HS-27A (cell line): Measurements from ENCODE around the gene TMEM191B.
"Not testable (repeated sequence)": the region's sequence is repeated elsewhere in the genome, so short reads cannot be mapped to it uniquely, and the experiment has no call there.

Experiments
- DNase-seq: peaks from one replicate; pipeline ENCODE4 v3.0.0-alpha.2; 2012; ENCODE audit warnings: low read depth, missing footprints

The TMEM191B gene

GRCh38 chr22:18527752-18528596 lies at the start of gene TMEM191B:
Gene TMEM191B (plus strand): TSS chr22:18527802. CDS start chr22:18527981, 179 bp downstream.
- DNase-seq = not testable (repeated sequence)

GRCh38 chr22:18496227-18496626 lies 31.4 kb upstream of the TMEM191B start:
- not testable (repeated sequence) for DNase-seq

GRCh38 chr22:18511327-18511726 lies 16.3 kb upstream of the TMEM191B start:
- not testable (repeated sequence) for DNase-seq

DNA sequence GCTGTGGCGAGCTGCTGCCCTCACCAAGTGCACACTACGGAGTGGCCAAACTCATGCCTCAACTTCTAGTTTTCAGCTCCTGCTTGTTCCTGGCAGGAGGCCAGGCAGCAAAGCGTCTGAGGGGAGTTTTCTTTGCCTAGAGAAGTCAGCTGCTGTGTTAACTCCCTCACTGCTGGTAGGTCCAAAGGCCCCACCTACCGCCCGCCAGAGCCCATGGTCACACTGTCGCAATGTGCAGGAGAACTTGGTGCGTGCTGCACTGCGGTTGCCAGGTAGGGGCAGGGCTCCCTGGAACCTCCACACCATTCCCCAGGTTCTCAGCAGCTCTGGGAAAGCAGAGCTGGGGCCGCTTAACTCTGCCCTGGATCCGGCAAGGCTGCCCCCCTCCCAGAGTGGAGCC lies 15.2 kb upstream of the TMEM191B start:
- DNase-seq = not testable (repeated sequence)

GRCh38 chr22:18513454-18513853 lies 14.1 kb upstream of the TMEM191B start:
- DNase-seq = not testable (repeated sequence)

DNA sequence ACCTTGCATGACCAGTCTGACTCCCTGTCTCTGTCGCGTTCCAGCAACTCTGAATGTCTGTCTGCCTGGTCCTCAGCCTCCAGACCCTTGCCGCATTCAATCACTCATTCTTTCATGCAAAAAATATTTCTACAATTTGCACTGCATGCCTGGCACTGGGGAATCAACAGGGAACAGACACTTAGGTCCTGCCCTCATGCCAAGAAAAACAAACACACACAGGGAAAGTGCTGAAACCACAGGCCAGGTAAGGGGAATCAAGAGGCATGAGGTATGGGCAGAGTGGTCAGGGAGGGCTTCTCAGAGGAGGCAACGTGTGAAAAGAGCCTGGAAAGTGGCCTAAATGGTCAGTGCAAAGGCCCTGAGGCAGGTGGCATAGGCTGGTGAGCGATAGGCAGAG lies 9.5 kb upstream of the TMEM191B start, which contains the start of gene GGTLC3:
Gene GGTLC3, minus strand, starts transcription at position 101 of the 400 bp plus-strand sequence. CDS start 264 bp downstream, outside the sequence.
- DNase-seq = not testable (repeated sequence)

DNA sequence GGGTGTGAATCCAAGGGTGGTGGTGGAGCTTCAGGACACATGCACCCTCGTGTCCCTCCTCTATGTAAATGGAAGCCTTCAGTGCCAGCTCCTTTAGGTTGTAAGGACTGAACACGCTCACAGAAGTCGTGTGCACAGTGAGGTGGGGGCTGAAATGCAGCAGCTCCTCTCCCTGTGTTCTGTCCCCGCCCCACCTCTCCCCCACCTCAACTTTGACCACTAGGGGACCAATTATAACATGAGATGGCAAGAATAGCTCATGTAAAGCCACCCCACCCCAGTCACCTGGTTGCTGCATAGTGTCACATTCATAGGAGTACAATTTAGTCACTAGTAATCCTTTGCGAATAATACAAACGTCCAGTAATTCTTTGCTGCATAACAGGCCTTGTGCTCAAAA lies 4.8 kb upstream of the TMEM191B start:
- DNase-seq = not testable (repeated sequence)

DNA sequence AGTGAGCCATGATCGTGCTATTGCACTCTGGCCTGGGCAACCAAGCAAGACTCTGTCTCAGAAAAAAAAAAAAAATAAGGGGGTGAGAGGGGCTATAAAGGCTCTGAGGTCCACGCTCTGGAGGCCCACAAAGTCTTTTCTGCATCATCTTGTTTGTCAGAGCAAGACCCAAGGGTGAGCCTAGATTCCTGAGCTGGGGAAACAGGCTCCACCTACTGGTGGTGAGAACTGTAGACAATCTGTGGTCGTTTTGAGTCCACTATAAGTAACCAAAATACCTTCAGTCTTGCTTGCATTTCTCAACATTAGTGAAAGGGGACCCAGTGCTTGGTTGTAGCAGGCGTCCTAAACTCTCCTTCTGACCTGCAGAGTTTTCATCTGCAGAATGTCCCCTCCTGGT lies 4.3 kb upstream of the TMEM191B start:
- DNase-seq = not testable (repeated sequence)

GRCh38 chr22:18528597-18529415 lies 1.2 kb downstream of the TMEM191B start:
- DNase-seq = peak; percentile 8

DNA sequence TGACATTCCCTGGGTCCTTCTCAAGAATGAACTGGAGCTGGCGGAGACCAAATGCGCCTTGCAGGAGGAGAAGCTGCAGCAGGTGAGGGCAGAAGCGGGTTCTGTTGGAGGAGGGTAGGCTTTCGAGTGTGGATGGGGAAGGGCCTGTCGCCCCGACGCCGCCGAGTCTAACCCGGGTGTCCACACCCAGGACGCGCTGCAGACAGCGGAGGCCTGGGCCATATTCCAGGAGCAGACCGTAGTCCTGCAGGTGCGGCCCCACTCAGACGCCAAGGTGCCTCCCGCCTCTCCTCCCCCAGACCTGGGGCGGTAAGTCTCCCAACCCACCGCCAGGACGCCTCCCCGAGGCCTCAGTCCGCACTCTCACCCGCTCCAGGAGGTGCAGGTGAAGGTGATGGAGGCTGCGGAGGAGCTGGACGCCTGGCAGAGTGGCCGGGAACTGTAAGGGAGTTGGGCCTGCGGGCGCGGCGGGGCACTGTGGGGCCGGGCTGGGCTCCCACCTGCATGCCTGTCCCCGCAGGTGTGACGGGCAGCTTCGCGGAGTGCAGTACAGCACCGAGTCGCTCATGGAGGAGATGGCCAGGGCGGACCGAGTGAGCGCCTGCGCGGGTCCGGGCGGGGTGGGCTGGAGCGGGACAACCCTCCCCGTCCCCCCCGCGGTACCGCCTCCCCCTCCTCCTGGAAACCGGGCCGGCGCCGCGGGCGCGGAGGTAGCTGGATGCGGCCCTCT lies 2.0 kb downstream of the TMEM191B start:
- DNase-seq = not testable (repeated sequence)

GRCh38 chr22:18533633-18534032 lies 6.0 kb downstream of the TMEM191B start:
- not testable (repeated sequence) for DNase-seq

GRCh38 chr22:18534315-18534714 lies 6.7 kb downstream of the TMEM191B start:
- not testable (repeated sequence) for DNase-seq

GRCh38 chr22:18539994-18540393 lies 12.4 kb downstream of the TMEM191B start:
- not testable (repeated sequence) for DNase-seq

DNA sequence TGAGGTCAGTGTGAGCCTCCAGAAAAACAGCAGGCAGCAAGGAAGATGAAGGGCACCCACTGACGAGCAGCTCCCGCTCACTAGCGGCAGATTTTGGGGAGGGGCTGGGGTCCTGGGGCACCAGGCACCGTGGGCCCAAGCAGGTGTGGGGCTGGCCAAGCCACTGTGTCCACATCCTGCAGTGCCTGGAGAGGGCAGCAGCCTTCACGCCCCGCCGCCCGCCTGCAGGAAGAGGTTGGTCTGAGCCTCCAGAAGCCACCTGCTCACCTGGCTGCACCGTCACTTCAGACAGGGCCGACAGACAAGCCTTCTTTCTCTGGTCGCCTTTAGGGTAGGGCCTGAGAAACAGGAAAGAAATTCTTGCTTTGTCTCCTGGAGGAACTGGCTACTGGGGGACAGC lies 15.8 kb downstream of the TMEM191B start:
- DNase-seq = not testable (repeated sequence)

DNA sequence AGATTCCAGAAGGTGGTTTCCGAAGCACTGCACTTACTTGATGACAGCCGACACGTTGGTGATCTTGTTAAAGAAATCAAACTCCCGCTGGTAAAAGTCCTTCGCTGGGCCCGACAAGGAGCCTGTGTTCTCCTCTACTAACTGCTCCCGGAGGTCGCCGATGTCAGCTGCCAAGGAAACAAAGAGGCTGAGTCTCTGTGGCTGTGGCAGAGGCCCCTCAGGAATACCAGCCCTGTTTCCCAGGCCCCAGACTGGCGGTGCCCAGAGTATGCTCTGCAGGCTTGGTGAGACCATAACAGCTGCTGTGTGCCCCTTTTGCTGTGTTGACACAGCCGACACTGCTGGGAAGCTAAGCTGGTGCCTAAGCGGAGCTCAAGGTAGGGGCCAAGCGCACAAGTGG lies 17.0 kb downstream of the TMEM191B start:
- not testable (repeated sequence) for DNase-seq

DNA sequence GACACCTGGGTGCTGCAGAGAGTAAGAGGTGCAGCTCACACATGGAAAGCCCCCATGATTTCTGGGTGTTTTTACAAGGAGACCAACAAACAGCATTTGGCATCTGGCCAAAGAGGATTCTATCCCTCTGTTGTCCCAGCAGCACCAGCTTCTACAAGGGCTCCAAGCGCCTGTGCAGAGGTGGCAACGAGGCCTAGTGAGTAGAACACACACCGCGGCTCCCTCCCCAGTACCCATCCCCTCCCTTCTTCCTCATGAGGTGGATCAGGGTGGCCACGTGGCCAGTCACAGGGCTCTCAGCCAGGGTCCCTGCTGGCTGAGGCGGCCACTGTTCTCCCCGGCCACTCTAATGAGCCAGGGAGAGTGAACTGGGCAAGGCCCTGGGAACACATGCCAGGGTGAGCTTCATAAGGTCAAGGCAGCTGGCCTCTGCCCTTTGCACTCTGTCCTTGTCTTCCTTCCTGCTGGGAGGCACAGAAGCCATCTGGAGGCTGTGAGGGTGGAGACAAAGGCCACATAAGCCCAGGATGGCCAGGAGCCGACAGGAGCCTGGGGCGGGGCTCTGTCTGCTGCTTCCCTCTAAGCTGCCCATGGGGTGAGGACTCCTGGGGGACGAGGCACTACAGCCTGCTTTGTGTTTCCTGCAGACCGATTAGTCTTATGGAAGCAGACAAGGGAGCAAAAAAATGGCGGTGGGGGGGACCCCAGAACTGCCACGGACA lies 22.0 kb downstream of the TMEM191B start:
- DNase-seq = not testable (repeated sequence)

GRCh38 chr22:18551046-18551445 lies 23.4 kb downstream of the TMEM191B start:
- DNase-seq = not testable (repeated sequence)

DNA sequence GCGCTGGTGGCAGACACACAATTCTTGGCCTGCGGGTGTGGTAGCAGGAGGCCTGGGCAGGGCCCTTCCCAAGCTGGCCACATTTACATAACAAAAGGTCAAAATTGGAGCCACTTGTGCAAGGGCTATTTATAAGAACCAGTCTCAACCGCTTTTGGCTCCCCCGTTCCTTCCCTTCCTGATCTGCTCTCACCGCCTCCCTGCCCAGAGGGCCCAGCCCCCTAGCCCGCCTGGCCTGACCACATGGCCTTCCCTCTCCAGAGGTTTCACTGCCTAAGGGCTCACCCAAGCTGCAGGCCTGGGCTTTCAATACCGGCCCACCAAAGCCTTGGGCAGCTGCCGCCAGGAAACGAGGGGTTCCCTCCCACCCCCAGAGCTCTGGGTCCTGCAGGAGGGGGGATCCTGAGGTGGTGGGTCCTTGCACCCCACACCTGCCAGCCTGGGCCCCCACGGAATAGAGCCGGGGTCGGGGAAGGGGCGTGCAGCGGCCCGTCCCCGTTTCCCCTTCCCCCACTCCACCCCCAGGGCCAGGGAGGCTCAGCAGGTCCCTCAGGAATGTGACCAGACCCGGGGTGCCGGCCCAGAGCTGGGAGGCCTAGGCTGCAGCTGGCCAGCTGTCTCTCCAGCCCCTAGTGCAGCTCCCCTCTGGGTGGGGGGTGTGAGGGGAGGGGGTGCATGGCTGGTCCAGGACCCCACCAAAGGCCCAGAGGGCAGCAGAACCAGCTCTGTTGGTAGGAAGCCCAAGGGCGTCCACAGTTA lies 25.4 kb downstream of the TMEM191B start:
- not testable (repeated sequence) for DNase-seq

DNA sequence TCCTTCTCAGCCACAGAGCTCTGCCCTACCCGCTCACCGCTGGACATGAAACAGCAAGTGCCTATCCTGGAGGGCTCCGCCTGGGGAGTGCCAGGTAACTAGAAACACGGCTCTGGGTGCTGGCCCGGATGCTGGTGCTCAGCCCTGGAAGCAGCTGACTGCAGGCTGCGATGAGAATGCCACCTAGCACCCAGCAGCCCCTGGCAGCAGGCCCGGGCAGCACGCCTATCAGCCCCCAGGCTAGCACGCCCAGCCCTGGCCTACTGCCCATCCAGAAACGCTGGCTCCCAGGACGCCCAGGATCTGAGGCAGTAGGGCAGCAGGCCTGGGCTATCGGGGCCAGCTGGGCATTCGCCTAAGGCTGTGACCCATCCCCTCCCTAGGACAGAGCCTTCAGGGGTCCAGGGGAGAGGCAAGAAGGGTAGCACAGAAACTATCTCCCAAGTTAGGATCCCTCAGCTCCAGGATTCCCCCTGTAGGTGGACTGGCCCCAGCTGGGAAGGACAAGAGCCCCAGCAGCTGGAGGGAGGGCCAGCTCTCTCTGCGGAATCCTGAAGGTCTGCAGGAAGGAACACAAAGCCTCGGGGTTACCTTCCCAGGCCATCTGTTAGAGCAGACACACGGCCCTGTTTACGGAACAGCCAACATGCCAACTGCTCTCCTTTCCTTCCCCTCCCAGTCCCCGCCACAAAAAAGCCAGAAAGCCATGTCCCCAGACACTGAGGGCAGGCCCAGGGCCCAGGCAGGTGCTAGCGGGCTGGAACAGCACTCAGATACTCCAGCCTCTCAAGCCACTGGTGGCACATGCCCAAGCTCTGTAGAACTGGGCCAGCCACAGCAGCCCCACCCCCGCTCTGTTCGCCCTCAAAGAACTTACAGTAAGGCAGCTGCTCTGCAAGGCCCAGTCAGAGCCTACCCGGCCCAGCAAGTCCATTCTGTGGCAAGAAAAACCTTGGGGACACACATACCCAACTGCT lies 27.0 kb downstream of the TMEM191B start:
- DNase-seq = not testable (repeated sequence)
